WTC11 (cell line): Measurements from ENCODE around the gene MTRF1. TPM values are rescaled to one million over a fixed set of nuclear protein-coding genes. Genes with fewer than 3 reads are reported as not detected.

Source experiments
- ATAC-seq: fragments of 200-7000 bp; cut with Tn5 transposase; 2 replicates; pipeline ENCODE4 v1.10.0; 2021; ENCODE audit warnings: mild to moderate bottlenecking, moderate library complexity
- CTCF ChIA-PET: fragments of 300-600 bp; sonication (Branson Sonifier 250); formaldehyde crosslinking; loops from one replicate; lab custom pipeline; 2021; ENCODE audit warnings: antibody characterized with exemption; lab: Charles Lee
- POLR2A ChIA-PET: fragments of 350-600 bp; sonication (Branson Sonifier 250); formaldehyde crosslinking; loops from one replicate; lab custom pipeline; 2021; ENCODE audit warnings: antibody characterized with exemption; lab: Charles Lee
- DNase-seq: peaks from one replicate; pipeline ENCODE4 v3.0.0; 2021; ENCODE audit warnings: low spot score
- H3K27ac Mint-ChIP-seq: 2 replicates; pipeline ENCODE4 v1.8.0; 2021; ENCODE audit warnings: mixed read lengths
- H3K27me3 Mint-ChIP-seq: 2 replicates; pipeline ENCODE4 v1.8.0; 2021; ENCODE audit warnings: low read depth, mild to moderate bottlenecking, moderate library complexity, mixed read lengths
- H3K36me3 Mint-ChIP-seq: 2 replicates; pipeline ENCODE4 v1.8.0; 2021; ENCODE audit warnings: mixed read lengths
- H3K4me1 Mint-ChIP-seq: 2 replicates; pipeline ENCODE4 v1.8.0; 2022; ENCODE audit warnings: mixed read lengths
- H3K4me3 Mint-ChIP-seq: 2 replicates; pipeline ENCODE4 v1.8.0; 2021; ENCODE audit warnings: mild to moderate bottlenecking, moderate library complexity, mixed read lengths
- H3K9me3 Mint-ChIP-seq: 2 replicates; pipeline ENCODE4 v1.8.0; 2021; ENCODE audit warnings: mixed read lengths
- E2F5 ChIP-seq: sonication (generic); formaldehyde crosslinking; IDR thresholded peaks from 2 replicates; pipeline ENCODE4 v1.8.1; 2022; ENCODE audit warnings: mild to moderate bottlenecking, moderate library complexity, missing genetic modification reagents
- JUN ChIP-seq: sonication (generic); formaldehyde crosslinking; IDR thresholded peaks from 2 replicates; pipeline ENCODE4 v1.8.0; 2023; ENCODE audit warnings: mild to moderate bottlenecking, missing genetic modification reagents
- NR2C2 ChIP-seq: sonication (generic); formaldehyde crosslinking; IDR thresholded peaks from 2 replicates; pipeline ENCODE4 v1.8.0; 2022; ENCODE audit warnings: mild to moderate bottlenecking, missing genetic modification reagents
- SMAD3 ChIP-seq: sonication (generic); formaldehyde crosslinking; IDR thresholded peaks from 2 replicates; pipeline ENCODE4 v1.8.0; 2022; ENCODE audit warnings: missing genetic modification reagents, mild to moderate bottlenecking, borderline replicate concordance
- ZNF121 ChIP-seq: sonication (generic); formaldehyde crosslinking; IDR thresholded peaks from 2 replicates; pipeline ENCODE4 v1.8.0; 2023; ENCODE audit warnings: missing genetic modification reagents
- ZNF281 ChIP-seq: sonication (generic); formaldehyde crosslinking; IDR thresholded peaks from 2 replicates; pipeline ENCODE4 v1.8.0; 2023; ENCODE audit warnings: mild to moderate bottlenecking, missing genetic modification reagents
- ZNF317 ChIP-seq: sonication (generic); formaldehyde crosslinking; IDR thresholded peaks from 2 replicates; pipeline ENCODE4 v1.8.1; 2023; ENCODE audit warnings: low read depth, mild to moderate bottlenecking, moderate library complexity, missing genetic modification reagents, borderline replicate concordance
- ZNF423 ChIP-seq: fragments of 250-450 bp; sonication (Bioruptor Pico); IDR thresholded peaks from 2 replicates; pipeline ENCODE4 v2.1.2; 2022; ENCODE audit warnings: mild to moderate bottlenecking, moderate library complexity
- ZNF425 ChIP-seq: fragments of 250-450 bp; sonication (Bioruptor Pico); conservative IDR thresholded peaks from 2 replicates; pipeline ENCODE4 v1.9.0; 2021; ENCODE audit warnings: mild to moderate bottlenecking
- total RNA-seq: library from RNA; stranded (reverse); gene quantifications from 3 replicates; pipeline ENCODE4 v1.2.3, GENCODE V29; 2021
- TF ChIP-seq, protein P1 (sequence below): sonication (generic); formaldehyde crosslinking; IDR thresholded peaks from 2 replicates; pipeline ENCODE4 v1.8.0; 2022; ENCODE audit warnings: mild to moderate bottlenecking, missing genetic modification reagents
- TF ChIP-seq, protein P2 (sequence below): sonication (generic); formaldehyde crosslinking; IDR thresholded peaks from 2 replicates; pipeline ENCODE4 v1.8.1; 2022; ENCODE audit warnings: missing genetic modification reagents, borderline replicate concordance
- TF ChIP-seq, protein P3 (sequence below): sonication (generic); formaldehyde crosslinking; IDR thresholded peaks from 2 replicates; pipeline ENCODE4 v1.8.1; 2023; ENCODE audit warnings: mild to moderate bottlenecking, missing genetic modification reagents, borderline replicate concordance
- TF ChIP-seq, protein P4 (sequence below): sonication (generic); formaldehyde crosslinking; IDR thresholded peaks from 2 replicates; pipeline ENCODE4 v1.8.1; 2023; ENCODE audit warnings: mild to moderate bottlenecking, missing genetic modification reagents, moderate library complexity
- TF ChIP-seq, protein P5 (sequence below): fragments of 200-600 bp; IDR thresholded peaks from 2 replicates; pipeline ENCODE4 v1.8.0; 2022; ENCODE audit warnings: antibody characterized with exemption

The MTRF1 gene
- total RNA-seq, 1 experiment from 2014 or later, result 12.9 TPM

DNA sequence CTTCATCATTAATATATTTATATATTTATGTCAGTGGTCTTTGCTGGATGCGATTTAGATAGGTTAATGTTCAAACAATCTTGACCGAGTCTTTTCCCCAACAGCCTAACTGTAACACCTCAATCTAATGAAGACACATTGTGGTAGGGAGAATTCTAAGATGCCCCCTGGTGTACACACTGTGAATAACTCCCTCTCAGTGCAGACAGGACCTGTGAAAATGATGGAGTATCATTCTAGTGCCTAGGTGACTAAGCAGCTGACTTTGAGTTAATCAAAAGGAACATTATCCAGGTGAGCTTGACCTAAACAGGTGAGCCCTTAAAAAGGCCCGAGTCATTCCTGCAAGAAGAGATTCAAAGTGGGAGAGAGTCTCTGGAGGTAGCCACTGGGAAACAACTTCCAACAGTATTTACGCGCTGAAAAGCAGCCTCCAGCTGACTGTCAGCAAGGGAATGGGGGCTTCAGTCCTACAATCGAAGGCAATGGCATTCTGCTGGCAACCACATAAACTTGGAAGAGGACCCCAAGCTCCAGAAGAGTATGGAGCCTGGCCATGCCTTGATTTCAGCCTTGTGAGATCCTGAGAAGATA, 41.0 kb downstream of the MTRF1 start:
- POLR2A ChIA-PET, result no interaction called here

GRCh38 chr13:41220401-41220800, 43.0 kb downstream of the MTRF1 start:
- POLR2A ChIA-PET, result interaction anchor here (0.6 to 0.7 kb wide), 2 partner anchors 21 to 157 kb away, joined by 3 to 4 read pairs; no protein-coding TSS in a partner anchor
- no peak overlapping the region for H3K4me3 Mint-ChIP-seq
- CTCF ChIA-PET, result interaction anchor here (1.2 kb wide), 1 partner anchor 23 kb away, joined by 3 read pairs; no protein-coding TSS in a partner anchor
- no peaks in the 10 kb centered on the region for H3K4me1 Mint-ChIP-seq
- no peak overlapping the region for H3K27ac Mint-ChIP-seq
- no peaks in the 10 kb centered on the region for H3K36me3 Mint-ChIP-seq
- ATAC-seq (no peak), DNase-seq (no peak)
- H3K27me3 Mint-ChIP-seq, result no peaks in the 10 kb centered on the region
- no peaks in the 10 kb centered on the region for H3K9me3 Mint-ChIP-seq
- TF ChIP-seq ZNF425 (no peak), JUN (CRISPR knock-in tag) (no peak), NR2C2 (CRISPR knock-in tag) (no peak), ZNF281 (CRISPR knock-in tag) (no peak), SMAD3 (CRISPR knock-in tag) (no peak), ZNF317 (no peak), ZNF423 (CRISPR knock-in tag) (no peak), E2F5 (CRISPR knock-in tag) (no peak)
- TF ChIP-seq, protein P1, sequence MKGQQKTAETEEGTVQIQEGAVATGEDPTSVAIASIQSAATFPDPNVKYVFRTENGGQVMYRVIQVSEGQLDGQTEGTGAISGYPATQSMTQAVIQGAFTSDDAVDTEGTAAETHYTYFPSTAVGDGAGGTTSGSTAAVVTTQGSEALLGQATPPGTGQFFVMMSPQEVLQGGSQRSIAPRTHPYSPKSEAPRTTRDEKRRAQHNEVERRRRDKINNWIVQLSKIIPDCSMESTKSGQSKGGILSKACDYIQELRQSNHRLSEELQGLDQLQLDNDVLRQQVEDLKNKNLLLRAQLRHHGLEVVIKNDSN (CRISPR knock-in tag), result no peak
- TF ChIP-seq, protein P2, sequence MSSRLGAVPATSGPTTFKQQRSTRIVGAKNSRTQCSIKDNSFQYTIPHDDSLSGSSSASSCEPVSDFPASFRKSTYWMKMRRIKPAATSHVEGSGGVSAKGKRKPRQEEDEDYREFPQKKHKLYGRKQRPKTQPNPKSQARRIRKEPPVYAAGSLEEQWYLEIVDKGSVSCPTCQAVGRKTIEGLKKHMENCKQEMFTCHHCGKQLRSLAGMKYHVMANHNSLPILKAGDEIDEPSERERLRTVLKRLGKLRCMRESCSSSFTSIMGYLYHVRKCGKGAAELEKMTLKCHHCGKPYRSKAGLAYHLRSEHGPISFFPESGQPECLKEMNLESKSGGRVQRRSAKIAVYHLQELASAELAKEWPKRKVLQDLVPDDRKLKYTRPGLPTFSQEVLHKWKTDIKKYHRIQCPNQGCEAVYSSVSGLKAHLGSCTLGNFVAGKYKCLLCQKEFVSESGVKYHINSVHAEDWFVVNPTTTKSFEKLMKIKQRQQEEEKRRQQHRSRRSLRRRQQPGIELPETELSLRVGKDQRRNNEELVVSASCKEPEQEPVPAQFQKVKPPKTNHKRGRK (CRISPR knock-in tag), result no peak

More for the DNA sequence above, 41.0 kb downstream of the MTRF1 start:
- Mint-ChIP-seq H3K9me3 (no peaks in the 10 kb centered on the region), H3K27me3 (no peaks in the 10 kb centered on the region), H3K27ac (no peak overlapping the region), H3K36me3 (no peaks in the 10 kb centered on the region), H3K4me1 (no peaks in the 10 kb centered on the region), H3K4me3 (no peak overlapping the region)
- CTCF ChIA-PET, result interaction anchor here (0.7 to 1.3 kb wide), 10 partner anchors 9 to 248 kb away, joined by 3 to 11 read pairs (median 4); partner anchors contain the start of gene KBTBD7
- peak; percentile 60 for DNase-seq
- TF ChIP-seq, protein P3, sequence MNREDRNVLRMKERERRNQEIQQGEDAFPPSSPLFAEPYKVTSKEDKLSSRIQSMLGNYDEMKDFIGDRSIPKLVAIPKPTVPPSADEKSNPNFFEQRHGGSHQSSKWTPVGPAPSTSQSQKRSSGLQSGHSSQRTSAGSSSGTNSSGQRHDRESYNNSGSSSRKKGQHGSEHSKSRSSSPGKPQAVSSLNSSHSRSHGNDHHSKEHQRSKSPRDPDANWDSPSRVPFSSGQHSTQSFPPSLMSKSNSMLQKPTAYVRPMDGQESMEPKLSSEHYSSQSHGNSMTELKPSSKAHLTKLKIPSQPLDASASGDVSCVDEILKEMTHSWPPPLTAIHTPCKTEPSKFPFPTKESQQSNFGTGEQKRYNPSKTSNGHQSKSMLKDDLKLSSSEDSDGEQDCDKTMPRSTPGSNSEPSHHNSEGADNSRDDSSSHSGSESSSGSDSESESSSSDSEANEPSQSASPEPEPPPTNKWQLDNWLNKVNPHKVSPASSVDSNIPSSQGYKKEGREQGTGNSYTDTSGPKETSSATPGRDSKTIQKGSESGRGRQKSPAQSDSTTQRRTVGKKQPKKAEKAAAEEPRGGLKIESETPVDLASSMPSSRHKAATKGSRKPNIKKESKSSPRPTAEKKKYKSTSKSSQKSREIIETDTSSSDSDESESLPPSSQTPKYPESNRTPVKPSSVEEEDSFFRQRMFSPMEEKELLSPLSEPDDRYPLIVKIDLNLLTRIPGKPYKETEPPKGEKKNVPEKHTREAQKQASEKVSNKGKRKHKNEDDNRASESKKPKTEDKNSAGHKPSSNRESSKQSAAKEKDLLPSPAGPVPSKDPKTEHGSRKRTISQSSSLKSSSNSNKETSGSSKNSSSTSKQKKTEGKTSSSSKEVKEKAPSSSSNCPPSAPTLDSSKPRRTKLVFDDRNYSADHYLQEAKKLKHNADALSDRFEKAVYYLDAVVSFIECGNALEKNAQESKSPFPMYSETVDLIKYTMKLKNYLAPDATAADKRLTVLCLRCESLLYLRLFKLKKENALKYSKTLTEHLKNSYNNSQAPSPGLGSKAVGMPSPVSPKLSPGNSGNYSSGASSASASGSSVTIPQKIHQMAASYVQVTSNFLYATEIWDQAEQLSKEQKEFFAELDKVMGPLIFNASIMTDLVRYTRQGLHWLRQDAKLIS (CRISPR knock-in tag), result no peak
- TF ChIP-seq, protein P4, sequence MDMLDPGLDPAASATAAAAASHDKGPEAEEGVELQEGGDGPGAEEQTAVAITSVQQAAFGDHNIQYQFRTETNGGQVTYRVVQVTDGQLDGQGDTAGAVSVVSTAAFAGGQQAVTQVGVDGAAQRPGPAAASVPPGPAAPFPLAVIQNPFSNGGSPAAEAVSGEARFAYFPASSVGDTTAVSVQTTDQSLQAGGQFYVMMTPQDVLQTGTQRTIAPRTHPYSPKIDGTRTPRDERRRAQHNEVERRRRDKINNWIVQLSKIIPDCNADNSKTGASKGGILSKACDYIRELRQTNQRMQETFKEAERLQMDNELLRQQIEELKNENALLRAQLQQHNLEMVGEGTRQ (CRISPR knock-in tag), result no peak
- TF ChIP-seq ZNF121 (CRISPR knock-in tag), result no peak
- TF ChIP-seq, protein P5, sequence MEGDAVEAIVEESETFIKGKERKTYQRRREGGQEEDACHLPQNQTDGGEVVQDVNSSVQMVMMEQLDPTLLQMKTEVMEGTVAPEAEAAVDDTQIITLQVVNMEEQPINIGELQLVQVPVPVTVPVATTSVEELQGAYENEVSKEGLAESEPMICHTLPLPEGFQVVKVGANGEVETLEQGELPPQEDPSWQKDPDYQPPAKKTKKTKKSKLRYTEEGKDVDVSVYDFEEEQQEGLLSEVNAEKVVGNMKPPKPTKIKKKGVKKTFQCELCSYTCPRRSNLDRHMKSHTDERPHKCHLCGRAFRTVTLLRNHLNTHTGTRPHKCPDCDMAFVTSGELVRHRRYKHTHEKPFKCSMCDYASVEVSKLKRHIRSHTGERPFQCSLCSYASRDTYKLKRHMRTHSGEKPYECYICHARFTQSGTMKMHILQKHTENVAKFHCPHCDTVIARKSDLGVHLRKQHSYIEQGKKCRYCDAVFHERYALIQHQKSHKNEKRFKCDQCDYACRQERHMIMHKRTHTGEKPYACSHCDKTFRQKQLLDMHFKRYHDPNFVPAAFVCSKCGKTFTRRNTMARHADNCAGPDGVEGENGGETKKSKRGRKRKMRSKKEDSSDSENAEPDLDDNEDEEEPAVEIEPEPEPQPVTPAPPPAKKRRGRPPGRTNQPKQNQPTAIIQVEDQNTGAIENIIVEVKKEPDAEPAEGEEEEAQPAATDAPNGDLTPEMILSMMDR, result peak; percentile 79
- peak; percentile 98 for ATAC-seq
